Hepatocyte (in vitro differentiated cells): ENCODE measurements around the gene HIF1A. TPM values are rescaled to one million over a fixed set of nuclear protein-coding genes. Genes with fewer than 3 reads are reported as not detected.
"Not testable (repeated sequence)": the region's sequence is repeated elsewhere in the genome, so short reads cannot be mapped to it uniquely, and the experiment has no call there.

Experiments
- DNase-seq: peaks from one replicate; pipeline ENCODE4 v3.0.0-alpha.2; 2016; ENCODE audit warnings: low spot score
- H2AFZ ChIP-seq: fragments of 200-600 bp; sonication (generic); 2 replicates; pipeline ENCODE4 v1.6.0; 2016; ENCODE audit warnings: antibody characterized with exemption, mild to moderate bottlenecking
- H3K27ac ChIP-seq: fragments of 200-600 bp; sonication (generic); 2 replicates; pipeline ENCODE4 v1.5.1; 2016; ENCODE audit warnings: mild to moderate bottlenecking
- H3K27me3 ChIP-seq: fragments of 200-600 bp; sonication (generic); 2 replicates; pipeline ENCODE4 v1.6.1; 2016
- H3K36me3 ChIP-seq: fragments of 200-600 bp; sonication (generic); replicated peaks from 2 replicates; pipeline ENCODE4 v1.5.1; 2016; ENCODE audit warnings: low read depth; ENCODE audit not compliant: insufficient read depth
- H3K4me1 ChIP-seq: fragments of 200-600 bp; sonication (generic); 2 replicates; pipeline ENCODE4 v1.5.1; 2016; ENCODE audit warnings: mild to moderate bottlenecking, moderate library complexity; ENCODE audit not compliant: insufficient read depth
- H3K4me2 ChIP-seq: fragments of 200-600 bp; sonication (generic); 2 replicates; pipeline ENCODE4 v1.6.0; 2016
- H3K4me3 ChIP-seq: fragments of 200-600 bp; sonication (generic); 2 replicates; pipeline ENCODE4 v1.5.1; 2016; ENCODE audit warnings: mild to moderate bottlenecking
- H3K79me2 ChIP-seq: fragments of 200-600 bp; sonication (generic); 2 replicates; pipeline ENCODE4 v1.6.0; 2017; ENCODE audit warnings: mild to moderate bottlenecking
- H3K9me2 ChIP-seq: fragments of 200-600 bp; sonication (generic); replicated peaks from 2 replicates; pipeline ENCODE4 v1.6.0; 2017; ENCODE audit warnings: mild to moderate bottlenecking; ENCODE audit not compliant: insufficient read depth
- H3K9me3 ChIP-seq: fragments of 200-600 bp; sonication (generic); 2 replicates; pipeline ENCODE4 v1.5.1; 2016; ENCODE audit warnings: low read depth, mild to moderate bottlenecking
- H4K20me1 ChIP-seq: fragments of 200-600 bp; sonication (generic); 2 replicates; pipeline ENCODE4 v1.6.0; 2016; ENCODE audit warnings: mild to moderate bottlenecking; ENCODE audit not compliant: insufficient read depth, poor library complexity, severe bottlenecking
- CTCF ChIP-seq: fragments of 200-600 bp; sonication (generic); IDR thresholded peaks from 2 replicates; pipeline ENCODE4 v1.5.1; 2016; ENCODE audit warnings: antibody characterized with exemption, mild to moderate bottlenecking; ENCODE audit not compliant: poor library complexity
- EZH2 ChIP-seq: fragments of 200-600 bp; sonication (generic); IDR thresholded peaks from 2 replicates; pipeline ENCODE4 v1.6.1; 2016; ENCODE audit warnings: antibody characterized with exemption, mild to moderate bottlenecking, borderline replicate concordance
- EZH2phosphoT487 ChIP-seq: fragments of 200-600 bp; sonication (generic); IDR thresholded peaks from one replicate; pipeline ENCODE4 v1.6.1; 2018; ENCODE audit warnings: antibody characterized with exemption, mild to moderate bottlenecking, low read depth, moderate library complexity; ENCODE audit not compliant: unreplicated experiment, severe bottlenecking
- WGBS: methylation state at CpG from one replicate; pipeline ENCODE4 v1.1.6; 2016; ENCODE audit warnings: low lambda C conversion rate; ENCODE audit errors: missing lambda C conversion rate; 5-methylcytosine and 5-hydroxymethylcytosine counted together
- polyA plus RNA-seq: library from polyadenylated mRNA; unstranded; fragments of >200 nt; fragmentation: Nextera tagmentation; extraction: Ambion mirVana; gene quantifications from 2 replicates; pipeline ENCODE4 v1.2.1, GENCODE V29; 2016
- total RNA-seq: library from RNA; depleted of rRNA; stranded (reverse); fragments of >200 nt; gene quantifications from 2 replicates; pipeline ENCODE4 v1.2.3, GENCODE V29; 2014

Gene HIF1A
- total and polyA plus RNA-seq, 2 experiments from 2014 or later: 169 to 285 TPM

GRCh38 chr14:61703342-61704129, 8.2 kb downstream of the HIF1A start:
- DNase-seq: no peak
- no peak overlapping the region for H3K4me3 ChIP-seq
- no peak overlapping the region for H3K27ac ChIP-seq
- H3K36me3 ChIP-seq: no peaks in the 10 kb centered on the region
- H3K4me1 ChIP-seq: peaks cover 18% of the 10 kb centered on the region
- TF ChIP-seq EZH2 (no peak), EZH2phosphoT487 (no peak), CTCF (no peak)
- H3K79me2 ChIP-seq: peaks cover 96% of the 10 kb centered on the region
- 46% methylated on average over 3 of the region's 3 CpGs for WGBS
- H3K27me3 ChIP-seq: no peaks in the 10 kb centered on the region
- no peak overlapping the region for H3K4me2 ChIP-seq
- no peaks in the 10 kb centered on the region for H3K9me3 ChIP-seq
- H4K20me1 ChIP-seq: peaks cover 90% of the 10 kb centered on the region
- H2AFZ ChIP-seq: no peak overlapping the region
- no peaks in the 10 kb centered on the region for H3K9me2 ChIP-seq

- 81% methylated on average over 3 of the region's 3 CpGs for WGBS
Observed at GRCh38 chr14:61704554-61704953, 9.2 kb downstream of the HIF1A start.

GRCh38 chr14:61705017-61705416, 9.7 kb downstream of the HIF1A start:
- H3K9me3 ChIP-seq: no peaks in the 10 kb centered on the region
- 74% methylated on average over 1 of the region's 1 CpG for WGBS
- no peaks in the 10 kb centered on the region for H3K9me2 ChIP-seq
- no peak overlapping the region for H3K27ac ChIP-seq
- no peaks in the 10 kb centered on the region for H3K36me3 ChIP-seq
- H4K20me1 ChIP-seq: peaks cover 90% of the 10 kb centered on the region
- peaks cover 96% of the 10 kb centered on the region for H3K79me2 ChIP-seq
- peaks cover 10% of the 10 kb centered on the region for H3K4me1 ChIP-seq
- H3K4me3 ChIP-seq: no peak overlapping the region
- TF ChIP-seq EZH2: no peak
- no peak for DNase-seq
- H2AFZ ChIP-seq: no peak overlapping the region
- H3K4me2 ChIP-seq: peak overlapping the region; percentile 40
- H3K27me3 ChIP-seq: no peaks in the 10 kb centered on the region

More at GRCh38 chr14:61704554-61704953, 9.2 kb downstream of the HIF1A start:
- peaks cover 10% of the 10 kb centered on the region for H3K4me1 ChIP-seq
- no peak overlapping the region for H3K27ac ChIP-seq
- peaks cover 90% of the 10 kb centered on the region for H4K20me1 ChIP-seq
- H3K79me2 ChIP-seq: peaks cover 96% of the 10 kb centered on the region
- H3K4me3 ChIP-seq: no peak overlapping the region
- TF ChIP-seq EZH2phosphoT487 (no peak), EZH2 (no peak), CTCF (no peak)
- H3K9me3 ChIP-seq: no peaks in the 10 kb centered on the region
- no peaks in the 10 kb centered on the region for H3K36me3 ChIP-seq
- no peaks in the 10 kb centered on the region for H3K9me2 ChIP-seq
- H3K4me2 ChIP-seq: no peak overlapping the region
- DNase-seq: no peak
- H3K27me3 ChIP-seq: no peaks in the 10 kb centered on the region
- no peak overlapping the region for H2AFZ ChIP-seq

GRCh38 chr14:61706096-61706690, 10.9 kb downstream of the HIF1A start:
- Histone ChIP-seq H3K4me3 (no peak overlapping the region), H3K4me1 (peaks cover 4% of the 10 kb centered on the region), H3K27ac (no peak overlapping the region), H3K27me3 (no peaks in the 10 kb centered on the region), H4K20me1 (peaks cover 90% of the 10 kb centered on the region), H3K9me2 (no peaks in the 10 kb centered on the region), H3K79me2 (peaks cover 96% of the 10 kb centered on the region), H2AFZ (no peak overlapping the region), H3K4me2 (peak overlapping the region; percentile 40), H3K36me3 (no peaks in the 10 kb centered on the region), H3K9me3 (no peaks in the 10 kb centered on the region)
- WGBS: 64% methylated on average over 3 of the region's 3 CpGs
- DNase-seq: no peak
- TF ChIP-seq CTCF (no peak), EZH2phosphoT487 (no peak), EZH2 (no peak)

- WGBS: 100% methylated on average over 3 of the region's 4 CpGs
- peaks cover 90% of the 10 kb centered on the region for H4K20me1 ChIP-seq
Observed at GRCh38 chr14:61707774-61708173, 12.5 kb downstream of the HIF1A start.

GRCh38 chr14:61708693-61709092, 13.4 kb downstream of the HIF1A start:
- not testable (repeated sequence) for H3K4me2 ChIP-seq, H3K9me2 ChIP-seq, H3K4me3 ChIP-seq, H3K36me3 ChIP-seq, DNase-seq, H3K27me3 ChIP-seq, H2AFZ ChIP-seq, H3K27ac ChIP-seq, H3K9me3 ChIP-seq
- Histone ChIP-seq H3K79me2 (peaks cover 96% of the 10 kb centered on the region), H3K4me1 (peaks cover 17% of the 10 kb centered on the region), H4K20me1 (peaks cover 90% of the 10 kb centered on the region)
- 78% methylated on average over 4 of the region's 4 CpGs for WGBS

More at GRCh38 chr14:61707774-61708173, 12.5 kb downstream of the HIF1A start:
- H2AFZ ChIP-seq, H3K36me3 ChIP-seq, H3K27me3 ChIP-seq, H3K27ac ChIP-seq, H3K4me2 ChIP-seq, H3K9me2 ChIP-seq, DNase-seq, H3K4me3 ChIP-seq, H3K9me3 ChIP-seq: not testable (repeated sequence)
- Histone ChIP-seq H3K79me2 (peaks cover 96% of the 10 kb centered on the region), H3K4me1 (peaks cover 14% of the 10 kb centered on the region)
